Activated CD4-positive, alpha-beta T cell treated with anti-CD3 and anti-CD28 coated beads, Interleukin-2, amount 10 ng/mL, durations not matched to agents 7 days and 5 days (primary cell): Measurements from ENCODE around the gene GRB7. TPM values are rescaled to one million over a fixed set of nuclear protein-coding genes. Genes with fewer than 3 reads are reported as not detected.
"Not testable (repeated sequence)": the region's sequence is repeated elsewhere in the genome, so short reads cannot be mapped to it uniquely, and the experiment has no call there.

Experiments
- CTCF ChIA-PET: fragments of 350-600 bp; sonication (Branson Sonifier 250); formaldehyde crosslinking; loops from one replicate; lab custom pipeline; 2021; ENCODE audit warnings: antibody characterized with exemption; lab: Charles Lee
- POLR2A ChIA-PET: fragments of 350-600 bp; sonication (Branson Sonifier 250); formaldehyde crosslinking; loops from one replicate; lab custom pipeline; 2021; ENCODE audit warnings: antibody characterized with exemption; lab: Charles Lee
- DNase-seq: peaks from one replicate; pipeline ENCODE4 v3.0.0-alpha.2; 2020
- H3K27ac Mint-ChIP-seq: one replicate; pipeline ENCODE4 v1.8.0; 2021; ENCODE audit warnings: mild to moderate bottlenecking, moderate library complexity, mixed read lengths
- H3K27me3 Mint-ChIP-seq: one replicate; pipeline ENCODE4 v1.8.0; 2021; ENCODE audit warnings: mixed read lengths
- H3K36me3 Mint-ChIP-seq: one replicate; pipeline ENCODE4 v1.8.0; 2021; ENCODE audit warnings: low read depth, mixed read lengths
- H3K4me1 Mint-ChIP-seq: one replicate; pipeline ENCODE4 v1.8.0; 2021; ENCODE audit warnings: mixed read lengths
- H3K4me3 Mint-ChIP-seq: one replicate; pipeline ENCODE4 v1.8.0; 2021; ENCODE audit warnings: mild to moderate bottlenecking, moderate library complexity, mixed read lengths
- H3K9me3 Mint-ChIP-seq: one replicate; pipeline ENCODE4 v1.8.0; 2021; ENCODE audit warnings: mixed read lengths
- total RNA-seq, 2 experiments: library from RNA; stranded (reverse); gene quantifications; one replicate each; pipeline ENCODE4 v1.2.3, GENCODE V29; 2021

The GRB7 gene
- total RNA-seq, 2 experiments from 2014 or later, result 0.69 to 0.81 TPM

DNA sequence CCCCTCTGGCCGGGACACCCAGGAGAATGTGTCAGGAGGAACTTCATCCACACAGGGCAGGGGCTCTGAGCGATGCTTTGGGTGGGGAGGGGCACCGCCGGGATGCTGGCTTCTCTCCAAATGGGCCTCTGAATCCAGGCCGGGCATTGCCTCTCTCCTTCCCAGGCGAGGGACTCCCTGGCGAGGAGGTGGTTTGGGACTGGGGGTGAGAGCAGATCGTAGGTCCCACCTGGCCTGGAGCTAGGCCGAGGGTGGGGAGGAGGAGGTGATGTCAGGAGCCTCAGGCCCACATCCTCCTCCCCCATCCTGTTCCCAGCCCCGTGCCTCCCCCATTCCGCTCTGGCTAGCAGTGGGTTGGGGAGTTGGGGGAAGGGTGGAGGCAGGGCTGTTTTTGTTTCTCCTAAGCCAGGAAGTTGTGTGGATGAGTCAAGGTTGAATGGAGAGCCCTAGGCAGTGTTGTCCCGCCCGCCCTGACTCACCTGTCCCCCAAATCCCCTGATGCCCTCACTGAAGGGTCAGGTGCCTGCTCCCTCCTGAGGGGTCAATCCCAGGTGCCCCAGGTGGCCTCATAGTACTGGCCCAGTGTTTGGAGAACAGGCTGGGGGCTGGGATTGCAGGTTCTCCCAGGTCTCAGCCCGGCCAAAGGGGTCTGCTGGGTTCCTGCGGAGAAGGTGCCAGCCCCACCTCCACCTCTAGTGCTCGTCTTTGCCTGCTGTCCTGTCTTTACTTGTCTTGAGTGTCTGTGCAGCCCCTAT, 2.8 kb downstream of the GRB7 start:
- ChIA-PET CTCF (interaction anchor here (2.1 kb wide), 1 partner anchor 10 kb away, joined by 9 read pairs; the partner anchor contains the start of gene MIEN1), POLR2A (no interaction called here)
- no peak overlapping the region for H3K4me3 Mint-ChIP-seq
- H3K9me3 Mint-ChIP-seq, result no peaks in the 10 kb centered on the region
- DNase-seq, result no peak
- H3K27ac Mint-ChIP-seq, result no peak overlapping the region
- peaks cover 3% of the 10 kb centered on the region for H3K36me3 Mint-ChIP-seq
- peaks cover 6% of the 10 kb centered on the region for H3K27me3 Mint-ChIP-seq
- H3K4me1 Mint-ChIP-seq, result peaks cover 38% of the 10 kb centered on the region

DNA sequence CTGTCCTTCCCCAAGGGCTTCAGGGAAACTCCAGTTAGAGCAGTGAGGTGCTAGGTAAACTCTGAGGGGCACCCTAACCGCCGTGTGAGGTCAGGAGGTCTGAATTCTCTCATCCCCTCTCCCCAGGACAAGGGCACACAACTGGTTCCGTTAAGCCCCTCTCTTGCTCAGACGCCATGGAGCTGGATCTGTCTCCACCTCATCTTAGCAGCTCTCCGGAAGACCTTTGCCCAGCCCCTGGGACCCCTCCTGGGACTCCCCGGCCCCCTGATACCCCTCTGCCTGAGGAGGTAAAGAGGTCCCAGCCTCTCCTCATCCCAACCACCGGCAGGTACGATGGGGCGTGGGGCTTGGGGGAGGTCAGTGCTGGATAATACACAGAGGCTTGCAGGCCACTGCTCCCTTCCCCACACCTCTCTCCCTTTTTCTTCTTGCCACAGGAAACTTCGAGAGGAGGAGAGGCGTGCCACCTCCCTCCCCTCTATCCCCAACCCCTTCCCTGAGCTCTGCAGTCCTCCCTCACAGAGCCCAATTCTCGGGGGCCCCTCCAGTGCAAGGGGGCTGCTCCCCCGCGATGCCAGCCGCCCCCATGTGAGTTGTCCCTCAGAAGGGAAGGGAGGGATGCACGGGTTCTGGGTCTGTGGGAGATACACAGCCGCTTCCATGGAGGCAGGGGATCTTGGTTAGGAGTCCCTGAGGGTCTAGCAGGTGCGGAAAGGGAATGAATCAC, 4.6 kb downstream of the GRB7 start:
- Mint-ChIP-seq H3K9me3 (no peaks in the 10 kb centered on the region), H3K4me1 (peaks cover 29% of the 10 kb centered on the region), H3K27me3 (peaks cover 3% of the 10 kb centered on the region), H3K27ac (no peak overlapping the region), H3K4me3 (no peak overlapping the region), H3K36me3 (peaks cover 3% of the 10 kb centered on the region)
- ChIA-PET POLR2A (no interaction called here), CTCF (interaction anchor here (1.0 to 1.5 kb wide), 2 partner anchors 11 to 12 kb away, joined by 4 to 5 read pairs; partner anchors contain the start of gene MIEN1)
- no peak for DNase-seq

DNA sequence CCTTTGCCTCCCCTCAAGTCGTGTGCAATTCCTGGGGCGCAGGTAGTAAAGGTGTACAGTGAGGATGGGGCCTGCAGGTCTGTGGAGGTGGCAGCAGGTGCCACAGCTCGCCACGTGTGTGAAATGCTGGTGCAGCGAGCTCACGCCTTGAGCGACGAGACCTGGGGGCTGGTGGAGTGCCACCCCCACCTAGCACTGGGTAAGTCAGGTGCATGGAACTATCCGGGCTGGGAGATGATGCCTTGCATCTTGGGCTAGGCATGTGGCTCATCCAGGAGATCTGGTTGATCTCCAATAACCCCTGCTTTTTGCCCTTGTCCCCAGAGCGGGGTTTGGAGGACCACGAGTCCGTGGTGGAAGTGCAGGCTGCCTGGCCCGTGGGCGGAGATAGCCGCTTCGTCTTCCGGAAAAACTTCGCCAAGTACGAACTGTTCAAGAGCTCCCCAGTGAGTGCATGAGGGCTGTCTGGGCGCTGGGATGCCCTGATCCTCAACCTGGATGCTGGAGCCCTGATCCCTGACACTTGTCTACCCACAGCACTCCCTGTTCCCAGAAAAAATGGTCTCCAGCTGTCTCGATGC, 5.2 kb downstream of the GRB7 start:
- H3K27ac Mint-ChIP-seq, result no peak overlapping the region
- POLR2A ChIA-PET, result no interaction called here
- peaks cover 29% of the 10 kb centered on the region for H3K4me1 Mint-ChIP-seq
- H3K27me3 Mint-ChIP-seq, result peaks cover 3% of the 10 kb centered on the region
- DNase-seq, result no peak
- H3K9me3 Mint-ChIP-seq, result no peaks in the 10 kb centered on the region
- CTCF ChIA-PET, result interaction anchor here (1.5 to 1.7 kb wide), 2 partner anchors 10 to 121 kb away, joined by 5 read pairs; no protein-coding TSS in a partner anchor
- no peak overlapping the region for H3K4me3 Mint-ChIP-seq
- H3K36me3 Mint-ChIP-seq, result peaks cover 3% of the 10 kb centered on the region

DNA sequence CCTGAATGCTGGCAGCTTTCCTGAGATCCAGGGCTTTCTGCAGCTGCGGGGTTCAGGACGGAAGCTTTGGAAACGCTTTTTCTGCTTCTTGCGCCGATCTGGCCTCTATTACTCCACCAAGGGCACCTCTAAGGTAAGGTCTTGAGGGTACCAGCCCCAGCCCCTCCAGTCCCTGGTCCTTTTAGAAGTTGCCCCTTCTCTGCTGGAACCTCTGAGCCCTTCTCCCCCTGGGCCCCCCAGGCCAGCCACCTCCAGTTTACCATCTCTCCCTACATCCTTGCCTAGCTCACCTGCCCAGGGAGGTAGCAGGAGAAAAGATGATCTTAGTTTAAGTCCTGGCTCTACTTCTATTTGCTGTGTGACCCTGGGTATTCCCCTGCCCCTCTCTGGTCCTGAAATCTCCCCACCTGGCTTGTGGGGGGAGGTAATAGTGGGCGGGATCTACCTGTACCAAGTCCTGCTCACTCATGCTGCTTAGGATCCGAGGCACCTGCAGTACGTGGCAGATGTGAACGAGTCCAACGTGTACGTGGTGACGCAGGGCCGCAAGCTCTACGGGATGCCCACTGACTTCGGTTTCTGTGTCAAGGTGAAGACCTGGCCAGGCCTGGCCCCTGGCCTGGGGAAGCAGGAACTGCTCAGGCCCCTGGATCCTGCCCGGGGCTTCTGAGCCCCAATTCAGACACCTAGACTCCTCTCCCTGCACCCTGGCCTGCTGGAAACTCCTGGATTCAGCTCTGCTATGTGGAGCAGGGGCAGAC, 6.5 kb downstream of the GRB7 start:
- no peak overlapping the region for H3K27ac Mint-ChIP-seq
- peaks cover 19% of the 10 kb centered on the region for H3K4me1 Mint-ChIP-seq
- no peak for DNase-seq
- no peaks in the 10 kb centered on the region for H3K27me3 Mint-ChIP-seq
- ChIA-PET CTCF (interaction anchor here (1.7 kb wide), 2 partner anchors 12 to 123 kb away, joined by 5 to 7 read pairs; no protein-coding TSS in a partner anchor), POLR2A (no interaction called here)
- H3K36me3 Mint-ChIP-seq, result no peaks in the 10 kb centered on the region
- no peak overlapping the region for H3K4me3 Mint-ChIP-seq
- no peaks in the 10 kb centered on the region for H3K9me3 Mint-ChIP-seq

DNA sequence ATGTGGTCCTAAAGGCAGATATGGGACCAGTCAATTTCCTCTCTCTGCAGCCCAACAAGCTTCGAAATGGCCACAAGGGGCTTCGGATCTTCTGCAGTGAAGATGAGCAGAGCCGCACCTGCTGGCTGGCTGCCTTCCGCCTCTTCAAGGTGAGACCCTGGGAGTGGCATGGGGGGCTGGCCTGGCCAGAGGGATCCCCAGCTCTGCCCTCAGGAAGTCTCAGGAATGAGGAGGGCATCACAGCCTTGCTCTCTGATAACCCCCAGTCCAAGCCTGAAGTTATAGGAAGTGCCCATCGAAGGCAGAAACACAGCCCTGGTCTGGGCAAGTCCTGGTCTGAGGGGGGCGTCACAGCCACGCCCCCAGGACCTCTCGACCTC, 7.1 kb downstream of the GRB7 start:
- H3K9me3 Mint-ChIP-seq, result no peaks in the 10 kb centered on the region
- no peak for DNase-seq
- POLR2A ChIA-PET, result no interaction called here
- H3K36me3 Mint-ChIP-seq, result no peaks in the 10 kb centered on the region
- no peaks in the 10 kb centered on the region for H3K27me3 Mint-ChIP-seq
- H3K4me3 Mint-ChIP-seq, result no peak overlapping the region
- CTCF ChIA-PET, result interaction anchor here (1.7 kb wide), 2 partner anchors 11 to 123 kb away, joined by 5 to 7 read pairs; no protein-coding TSS in a partner anchor
- H3K4me1 Mint-ChIP-seq, result peaks cover 14% of the 10 kb centered on the region
- H3K27ac Mint-ChIP-seq, result no peak overlapping the region

DNA sequence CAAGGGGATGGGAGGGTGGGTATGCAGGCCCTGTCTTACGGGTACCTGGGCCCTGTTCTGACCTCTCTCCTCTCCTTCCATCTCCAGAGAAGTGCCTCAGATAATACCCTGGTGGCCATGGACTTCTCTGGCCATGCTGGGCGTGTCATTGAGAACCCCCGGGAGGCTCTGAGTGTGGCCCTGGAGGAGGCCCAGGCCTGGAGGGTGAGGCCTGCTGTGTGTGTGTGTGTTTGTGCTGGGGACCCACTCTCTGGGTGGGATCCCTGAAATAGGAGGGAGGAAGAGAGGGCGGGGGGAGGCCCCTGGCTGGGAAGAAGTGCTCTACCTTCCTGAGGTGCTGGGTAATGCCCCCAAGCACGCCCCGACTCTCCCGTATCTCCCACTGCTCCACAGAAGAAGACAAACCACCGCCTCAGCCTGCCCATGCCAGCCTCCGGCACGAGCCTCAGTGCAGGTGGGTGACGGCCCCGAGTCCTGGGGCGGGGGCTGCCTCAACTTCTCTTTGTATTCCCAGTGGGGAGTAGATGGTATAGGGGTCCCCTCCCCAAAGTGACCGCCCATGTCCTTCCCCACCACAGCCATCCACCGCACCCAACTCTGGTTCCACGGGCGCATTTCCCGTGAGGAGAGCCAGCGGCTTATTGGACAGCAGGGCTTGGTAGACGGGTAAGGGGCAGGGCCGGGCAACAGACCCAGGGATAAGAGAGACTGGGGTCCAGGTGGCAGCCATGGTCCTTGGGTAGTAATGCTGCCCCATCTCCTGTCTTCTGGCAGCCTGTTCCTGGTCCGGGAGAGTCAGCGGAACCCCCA, 7.8 kb downstream of the GRB7 start:
- Mint-ChIP-seq H3K9me3 (no peaks in the 10 kb centered on the region), H3K4me1 (peaks cover 7% of the 10 kb centered on the region), H3K27ac (peak overlapping the region; percentile 66), H3K4me3 (no peak overlapping the region), H3K27me3 (no peaks in the 10 kb centered on the region), H3K36me3 (no peaks in the 10 kb centered on the region)
- ChIA-PET CTCF (interaction anchor here (0.6 to 1.7 kb wide), 2 partner anchors 11 to 392 kb away, joined by 6 to 7 read pairs; no protein-coding TSS in a partner anchor), POLR2A (no interaction called here)
- no peak for DNase-seq

DNA sequence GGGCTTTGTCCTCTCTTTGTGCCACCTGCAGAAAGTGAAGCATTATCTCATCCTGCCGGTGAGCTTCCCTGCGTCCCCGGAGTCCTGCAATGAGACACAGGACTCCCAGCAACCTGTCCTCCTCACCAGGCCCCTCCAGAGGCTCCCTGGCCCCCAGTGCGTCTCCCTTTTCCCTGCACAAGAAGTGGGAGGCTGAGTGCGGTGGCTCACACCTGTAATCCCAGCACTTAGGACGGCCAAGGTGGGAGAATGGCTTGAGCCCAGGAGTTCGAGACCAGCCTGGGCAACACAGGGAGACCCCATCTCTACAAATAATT, 8.4 kb downstream of the GRB7 start:
- H3K36me3 Mint-ChIP-seq, result no peaks in the 10 kb centered on the region
- H3K27me3 Mint-ChIP-seq, result no peaks in the 10 kb centered on the region
- POLR2A ChIA-PET, result no interaction called here
- peaks cover 2% of the 10 kb centered on the region for H3K4me1 Mint-ChIP-seq
- H3K4me3 Mint-ChIP-seq, result no peak overlapping the region
- H3K9me3 Mint-ChIP-seq, result no peaks in the 10 kb centered on the region
- CTCF ChIA-PET, result interaction anchor here (0.6 to 1.6 kb wide), 2 partner anchors 124 to 392 kb away, joined by 3 to 6 read pairs; no protein-coding TSS in a partner anchor
- DNase-seq, result no peak
- no peak overlapping the region for H3K27ac Mint-ChIP-seq

DNA sequence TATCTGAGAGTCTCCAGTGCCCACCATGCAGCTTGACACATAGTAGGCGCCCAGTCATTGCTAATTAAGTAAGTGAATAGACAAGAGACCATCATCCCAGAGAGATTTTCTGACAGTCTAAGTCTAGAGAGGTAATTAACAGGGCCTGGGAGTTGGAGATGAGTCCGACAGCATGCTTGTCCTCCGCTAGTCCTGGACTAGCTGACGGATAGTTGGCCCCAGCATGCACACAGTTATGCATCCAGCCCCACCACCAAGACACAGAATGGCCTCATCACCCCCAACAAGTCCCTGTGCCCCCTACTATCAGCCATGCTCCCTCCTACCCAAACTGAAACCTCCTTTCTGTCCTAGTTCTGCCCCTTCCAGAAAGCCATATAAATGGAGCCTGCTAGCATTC, 10.0 kb downstream of the GRB7 start:
- POLR2A ChIA-PET, result no interaction called here
- H3K9me3 Mint-ChIP-seq, result no peaks in the 10 kb centered on the region

DNA sequence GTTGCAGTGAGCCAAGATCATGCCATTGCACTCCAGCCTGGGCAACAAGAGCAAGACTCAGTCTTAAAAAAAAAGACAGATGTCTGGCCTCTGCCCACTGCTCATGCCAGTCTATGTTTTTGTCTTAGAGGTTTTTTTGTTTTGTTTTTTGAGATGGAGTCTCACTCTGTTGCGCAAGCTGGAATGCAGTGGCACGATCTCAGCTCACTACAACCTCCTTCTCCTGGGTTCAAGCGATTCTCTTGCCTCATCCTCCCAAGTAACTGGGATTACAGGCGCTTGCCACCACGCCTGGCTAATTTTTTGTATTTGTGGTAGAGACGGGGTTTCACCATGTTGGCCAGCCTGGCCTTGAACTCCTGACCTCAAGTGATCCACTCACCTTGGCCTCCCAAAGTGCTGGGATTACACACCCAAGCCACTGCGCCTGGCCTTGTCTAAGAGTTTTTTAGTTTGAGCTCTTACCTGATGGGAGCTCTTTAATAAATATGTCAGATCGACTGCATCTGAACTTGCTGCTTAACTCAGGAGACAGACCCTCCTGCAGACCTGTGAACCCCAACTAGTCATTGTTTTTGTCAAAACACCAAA, 10.8 kb downstream of the GRB7 start:
- H3K4me3 Mint-ChIP-seq, DNase-seq, H3K36me3 Mint-ChIP-seq, H3K27ac Mint-ChIP-seq, H3K9me3 Mint-ChIP-seq, H3K27me3 Mint-ChIP-seq: not testable (repeated sequence)
- ChIA-PET CTCF (interaction anchor here (0.6 to 3.2 kb wide), 3 partner anchors 18 to 167 kb away, joined by 3 to 9 read pairs (median 9); partner anchors contain the start of gene MIEN1), POLR2A (interaction anchor here (1.1 kb wide), 1 partner anchor 147 kb away, joined by 3 read pairs; no protein-coding TSS in a partner anchor)
- H3K4me1 Mint-ChIP-seq, result peaks cover 14% of the 10 kb centered on the region

More for the DNA sequence above, 10.0 kb downstream of the GRB7 start:
- Mint-ChIP-seq H3K27me3 (no peaks in the 10 kb centered on the region), H3K4me3 (no peak overlapping the region), H3K27ac (no peak overlapping the region), H3K4me1 (peaks cover 6% of the 10 kb centered on the region), H3K36me3 (no peaks in the 10 kb centered on the region)
- DNase-seq, result no peak
- CTCF ChIA-PET, result interaction anchor here (1.6 to 3.2 kb wide), 2 partner anchors 17 to 126 kb away, joined by 3 to 9 read pairs; partner anchors contain the start of gene MIEN1

DNA sequence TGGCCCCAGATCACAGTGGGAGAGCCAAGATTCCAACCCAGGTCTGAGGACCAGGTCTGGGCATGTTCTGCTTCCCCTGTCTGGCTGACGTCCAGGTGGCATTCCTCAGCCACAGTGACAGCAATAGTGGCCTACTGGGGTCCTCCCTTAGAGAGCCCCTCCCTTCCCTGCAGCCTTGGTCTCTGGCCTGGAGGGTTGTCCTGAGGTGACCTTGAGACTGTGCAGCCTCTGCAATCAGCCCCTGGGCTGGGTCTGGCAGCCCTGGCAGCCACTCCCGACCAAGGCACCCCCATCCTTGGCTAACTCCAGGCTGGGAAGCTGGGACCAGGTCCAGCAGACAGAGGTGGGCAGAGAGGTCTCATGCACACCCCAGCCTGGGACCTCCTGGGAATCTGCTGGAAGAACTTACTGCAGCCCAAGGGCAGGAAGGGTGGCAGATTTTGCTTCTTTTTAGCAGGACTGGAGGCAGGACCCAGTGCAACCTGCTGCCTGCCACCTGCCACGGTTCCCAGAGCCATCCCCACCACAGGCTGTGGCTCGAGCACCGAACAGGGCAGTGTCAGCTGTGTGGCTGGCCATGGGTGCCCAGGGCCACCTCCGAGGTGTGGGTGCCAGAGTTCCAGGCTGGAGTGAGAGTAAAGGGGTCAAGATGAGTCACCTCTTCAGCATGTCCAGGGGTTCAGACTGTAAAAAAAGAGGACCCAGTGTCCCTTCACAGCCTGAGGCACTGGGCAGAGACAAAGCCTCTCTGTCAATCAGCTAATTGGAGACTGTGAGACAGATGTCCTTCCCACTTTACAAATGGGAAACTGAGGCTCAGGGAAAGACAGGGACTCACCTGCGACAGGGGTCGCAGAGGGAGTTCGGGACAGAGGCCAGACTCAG, 12.6 kb downstream of the GRB7 start:
- H3K4me3 Mint-ChIP-seq, result no peak overlapping the region
- H3K9me3 Mint-ChIP-seq, result no peaks in the 10 kb centered on the region
- ChIA-PET POLR2A (no interaction called here), CTCF (interaction anchor here (0.9 to 3.2 kb wide), 4 partner anchors 20 to 129 kb away, joined by 3 to 9 read pairs (median 6); partner anchors contain the start of gene MIEN1)
- no peaks in the 10 kb centered on the region for H3K36me3 Mint-ChIP-seq
- H3K4me1 Mint-ChIP-seq, result peaks cover 20% of the 10 kb centered on the region
- H3K27me3 Mint-ChIP-seq, result no peaks in the 10 kb centered on the region
- no peak for DNase-seq
- peak overlapping the region; percentile 46 for H3K27ac Mint-ChIP-seq
